Uterus (tissue), 2 donors: Measurements from ENCODE around the gene NUP107.

ENCODE experiments used
- POLR2A ChIP-seq, 2 donors: fragments of 450-650 bp; IDR thresholded peaks; one replicate each; pipeline ENCODE4 v1.6.1; 2016; ENCODE audit warnings: antibody characterized with exemption in 2 of 2, mild to moderate bottlenecking in 1 of 2, moderate library complexity in 1 of 2
- TF ChIP-seq, protein P1 (sequence below), 4 experiments: fragments of 200-600 bp in 2 of 4; fragments of 450-650 bp in 2 of 4; sonication (generic) in 2 of 4; IDR thresholded peaks; one replicate each; pipeline ENCODE4 v1.5.1; 2016 to 2019; ENCODE audit warnings: antibody characterized with exemption in 4 of 4, mild to moderate bottlenecking in 2 of 4, moderate library complexity in 1 of 4

GRCh38 chr12:68788554-68789143 lies 101.9 kb downstream of the NUP107 start:
- TF ChIP-seq, protein P1, sequence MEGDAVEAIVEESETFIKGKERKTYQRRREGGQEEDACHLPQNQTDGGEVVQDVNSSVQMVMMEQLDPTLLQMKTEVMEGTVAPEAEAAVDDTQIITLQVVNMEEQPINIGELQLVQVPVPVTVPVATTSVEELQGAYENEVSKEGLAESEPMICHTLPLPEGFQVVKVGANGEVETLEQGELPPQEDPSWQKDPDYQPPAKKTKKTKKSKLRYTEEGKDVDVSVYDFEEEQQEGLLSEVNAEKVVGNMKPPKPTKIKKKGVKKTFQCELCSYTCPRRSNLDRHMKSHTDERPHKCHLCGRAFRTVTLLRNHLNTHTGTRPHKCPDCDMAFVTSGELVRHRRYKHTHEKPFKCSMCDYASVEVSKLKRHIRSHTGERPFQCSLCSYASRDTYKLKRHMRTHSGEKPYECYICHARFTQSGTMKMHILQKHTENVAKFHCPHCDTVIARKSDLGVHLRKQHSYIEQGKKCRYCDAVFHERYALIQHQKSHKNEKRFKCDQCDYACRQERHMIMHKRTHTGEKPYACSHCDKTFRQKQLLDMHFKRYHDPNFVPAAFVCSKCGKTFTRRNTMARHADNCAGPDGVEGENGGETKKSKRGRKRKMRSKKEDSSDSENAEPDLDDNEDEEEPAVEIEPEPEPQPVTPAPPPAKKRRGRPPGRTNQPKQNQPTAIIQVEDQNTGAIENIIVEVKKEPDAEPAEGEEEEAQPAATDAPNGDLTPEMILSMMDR (IDR thresholded peaks at IDR 0.05), result no peak
- no peak for TF ChIP-seq POLR2A (IDR thresholded peaks at IDR 0.05)
